GM12878 (cell line): ENCODE results near the gene SPAG16.

Source experiments
- RAD21 ChIP-seq: IDR thresholded peaks from 2 replicates; pipeline ENCODE4 v1.6.1; 2011; ENCODE audit warnings: mild to moderate bottlenecking, low read depth, low read length, moderate library complexity; ENCODE audit not compliant: insufficient read depth
- TF ChIP-seq, protein P1 (sequence below): fragments of 450-650 bp; IDR thresholded peaks from 2 replicates; pipeline ENCODE4 v1.6.1; 2016; ENCODE audit warnings: mild to moderate bottlenecking

DNA sequence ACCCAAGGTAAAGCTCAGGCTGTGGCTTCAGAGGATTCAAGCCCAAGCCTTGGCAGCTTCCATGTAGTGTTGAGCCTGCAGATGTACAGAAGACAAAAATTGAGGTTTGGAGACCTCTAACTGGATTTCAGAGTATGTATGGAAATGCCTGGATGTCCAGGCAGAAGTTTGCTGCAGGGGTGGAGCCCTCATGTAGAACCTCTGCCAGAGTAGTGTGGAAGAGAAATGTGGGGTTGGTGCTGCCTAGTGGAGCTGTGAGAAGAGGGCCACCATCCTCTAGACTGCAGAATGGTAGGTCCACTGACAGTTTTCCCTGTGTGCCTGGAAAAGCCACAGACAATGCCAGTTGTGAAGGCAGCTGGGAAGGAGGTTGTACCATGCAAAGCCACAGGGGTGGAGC, 239.9 kb downstream of the SPAG16 start:
- no peak for TF ChIP-seq RAD21
- TF ChIP-seq, protein P1, sequence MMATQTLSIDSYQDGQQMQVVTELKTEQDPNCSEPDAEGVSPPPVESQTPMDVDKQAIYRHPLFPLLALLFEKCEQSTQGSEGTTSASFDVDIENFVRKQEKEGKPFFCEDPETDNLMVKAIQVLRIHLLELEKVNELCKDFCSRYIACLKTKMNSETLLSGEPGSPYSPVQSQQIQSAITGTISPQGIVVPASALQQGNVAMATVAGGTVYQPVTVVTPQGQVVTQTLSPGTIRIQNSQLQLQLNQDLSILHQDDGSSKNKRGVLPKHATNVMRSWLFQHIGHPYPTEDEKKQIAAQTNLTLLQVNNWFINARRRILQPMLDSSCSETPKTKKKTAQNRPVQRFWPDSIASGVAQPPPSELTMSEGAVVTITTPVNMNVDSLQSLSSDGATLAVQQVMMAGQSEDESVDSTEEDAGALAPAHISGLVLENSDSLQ: no peak
